Fibroblast of skin of left quadriceps (primary cell): ENCODE data around the gene LTBR.
A peak's percentile ranks its signal among the peaks of the same experiment; 100 is the strongest.

ENCODE experiments used
- DNase-seq, 2 experiments: peaks; one replicate each; pipeline ENCODE4 v3.0.0-alpha.2; 2013; ENCODE audit warnings: low read depth in 2 of 2

LTBR gene

DNA sequence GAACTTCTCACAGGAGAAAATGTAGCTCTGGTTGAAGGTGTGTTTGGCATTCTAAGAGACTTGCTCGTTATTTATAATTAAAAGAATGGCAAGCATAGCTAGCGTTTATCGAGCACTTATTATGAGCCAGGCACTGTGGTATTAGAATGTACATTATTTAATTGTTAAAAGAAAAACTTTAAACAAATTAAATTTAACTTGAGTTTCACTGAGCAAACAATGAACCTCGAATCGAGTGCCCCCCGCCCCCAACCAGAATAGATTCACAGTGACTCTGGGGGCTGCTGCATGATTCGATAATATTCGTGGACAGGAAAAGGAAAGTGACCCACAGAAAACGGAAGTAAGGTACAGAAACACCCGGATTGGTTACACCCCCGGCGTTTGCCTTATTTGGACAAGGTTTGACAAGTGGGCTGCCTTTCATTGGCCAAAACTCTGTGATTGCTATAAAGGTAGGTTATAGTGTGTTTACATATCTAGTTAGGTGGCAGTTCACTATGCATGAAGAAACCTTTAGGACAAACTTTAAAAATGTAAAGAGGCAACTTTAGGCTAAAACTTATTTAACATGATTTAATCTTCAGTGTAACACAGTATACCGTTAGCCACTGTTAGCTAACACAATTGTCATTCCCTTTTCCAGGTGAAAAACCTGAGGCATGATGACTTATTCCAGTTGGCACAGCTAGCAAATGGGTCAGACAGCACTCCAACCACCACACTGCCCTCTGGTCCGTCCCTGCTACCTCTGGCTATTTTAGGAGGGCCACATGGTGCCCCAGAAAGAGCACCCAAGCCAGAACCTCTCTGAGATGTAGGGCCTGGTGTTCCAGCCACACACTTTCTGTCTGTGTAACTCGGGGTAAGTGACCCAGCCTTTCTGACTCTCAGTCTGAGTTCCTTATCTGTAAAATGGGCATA lies 15.7 kb upstream of the LTBR start:
- no peak for DNase-seq

DNA sequence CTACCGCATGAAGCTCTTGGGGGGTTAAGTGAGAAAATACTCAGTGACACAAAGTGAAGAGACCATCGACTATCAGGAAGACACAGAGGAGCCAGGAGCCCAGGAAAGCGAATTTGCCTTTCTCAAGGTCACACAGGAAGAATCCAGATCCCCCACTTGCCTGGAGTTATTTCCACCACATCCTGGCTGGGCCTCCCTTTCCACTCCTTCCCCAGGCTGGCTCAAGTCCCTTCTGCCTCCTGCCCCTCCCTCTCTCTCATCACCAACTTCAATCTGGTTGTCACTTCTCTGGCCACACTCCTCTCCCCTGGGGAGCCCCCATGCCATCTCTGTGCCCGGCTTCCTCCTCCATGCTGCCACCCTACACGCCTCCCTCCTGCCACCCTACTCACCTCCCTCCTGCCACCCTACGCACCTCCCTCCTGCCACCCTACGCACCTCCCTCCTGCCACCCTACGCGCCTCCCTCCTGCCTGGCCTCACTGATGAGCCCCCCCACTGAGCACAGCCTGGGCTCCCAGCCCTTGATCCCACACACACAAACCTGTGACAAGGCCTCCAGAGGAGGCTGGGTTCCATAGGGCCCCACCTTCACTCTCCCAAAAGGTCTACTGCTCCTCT lies 14.9 kb upstream of the LTBR start:
- no peak for DNase-seq

DNA sequence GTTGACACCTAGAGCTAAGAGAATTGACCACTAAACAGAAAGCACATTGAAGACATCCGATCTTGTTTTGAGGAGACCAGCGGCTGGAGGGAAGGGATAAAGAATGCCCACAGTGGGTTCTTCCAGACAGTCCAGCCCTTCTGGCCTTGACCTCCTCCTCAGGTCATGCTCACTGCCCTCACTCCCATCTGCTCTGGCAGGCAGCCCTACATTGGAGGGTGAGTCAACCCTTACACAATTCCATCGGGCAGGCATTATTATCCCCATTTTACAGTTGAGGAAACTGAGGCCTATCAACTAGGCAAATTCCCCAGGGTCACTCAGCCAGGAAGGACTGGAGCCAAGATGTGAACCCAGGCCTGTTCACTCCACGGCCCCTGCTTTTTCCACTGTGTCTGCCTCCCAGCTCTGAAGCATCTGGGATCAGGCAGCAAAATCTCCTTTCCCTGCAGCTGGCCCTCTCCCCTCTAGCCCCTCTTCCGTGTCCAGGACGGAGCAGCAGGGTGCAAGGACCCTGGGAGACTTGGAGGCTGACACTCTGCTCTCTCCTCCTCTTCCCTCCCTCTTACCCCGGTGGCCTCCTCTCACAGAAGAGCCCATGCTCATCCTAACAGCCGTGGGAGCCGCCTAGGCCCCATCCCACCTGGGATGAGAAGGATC lies 13.9 kb upstream of the LTBR start:
- no peak for DNase-seq

DNA sequence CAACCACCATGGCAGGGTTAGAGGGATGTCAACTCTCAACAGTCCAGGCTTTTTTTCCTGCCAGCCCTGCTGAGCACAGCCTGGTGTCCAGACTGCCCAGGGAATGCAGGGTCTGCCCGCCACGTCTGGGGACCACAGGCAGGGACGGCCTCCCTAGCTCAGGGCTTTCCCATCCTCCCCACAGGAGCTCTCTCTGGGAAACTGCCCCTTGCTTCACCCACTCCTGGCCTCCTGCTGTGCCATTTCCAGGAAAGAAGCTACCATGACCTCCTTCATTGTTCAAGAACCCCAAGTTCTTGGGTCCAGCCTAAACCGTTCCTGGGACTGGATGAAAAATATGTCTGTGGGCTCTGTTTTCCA lies 13.4 kb upstream of the LTBR start:
- no peak for DNase-seq

DNA sequence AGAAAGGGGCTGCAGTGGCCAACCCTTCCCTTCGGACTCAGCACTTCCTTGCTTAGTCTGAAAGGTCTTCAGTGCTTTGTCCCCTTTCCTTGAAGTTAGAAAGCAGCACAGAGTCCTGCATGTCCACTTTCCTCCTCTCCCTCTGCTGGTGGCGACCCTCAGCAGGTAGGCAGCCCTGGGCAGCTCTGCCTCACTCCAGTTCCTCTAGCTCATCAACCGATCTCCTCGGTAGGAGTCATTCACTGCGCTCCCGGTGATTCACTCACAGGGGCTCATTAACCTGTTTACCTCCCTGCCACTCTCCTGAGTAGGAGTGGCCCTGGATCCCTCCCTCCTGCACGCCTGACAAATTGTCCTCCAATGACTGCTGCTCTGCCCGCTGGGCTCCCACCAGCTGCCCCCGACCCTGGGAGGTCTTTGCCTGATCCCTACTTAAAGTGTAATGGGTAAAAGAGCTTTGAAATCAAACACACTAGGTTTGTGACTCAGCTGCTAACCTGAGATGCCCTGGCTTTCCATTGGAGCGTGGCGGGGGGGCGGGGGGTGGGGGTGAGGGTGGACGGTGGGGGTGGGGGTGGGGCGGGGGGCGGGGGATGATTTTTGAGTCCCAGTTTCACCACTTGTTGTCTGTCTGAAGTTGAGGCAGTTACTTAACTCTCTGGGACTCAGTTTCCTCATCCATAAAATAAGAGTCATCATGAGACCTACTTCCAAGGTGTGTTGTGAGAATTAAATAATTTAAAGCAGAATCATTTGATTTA lies 12.8 kb upstream of the LTBR start:
- DNase-seq: peak in 1 of 2 experiments; percentile 20

GRCh38 chr12:6372403-6373003 lies 11.5 kb upstream of the LTBR start:
- peak; percentile 85 to 86 for DNase-seq

DNA sequence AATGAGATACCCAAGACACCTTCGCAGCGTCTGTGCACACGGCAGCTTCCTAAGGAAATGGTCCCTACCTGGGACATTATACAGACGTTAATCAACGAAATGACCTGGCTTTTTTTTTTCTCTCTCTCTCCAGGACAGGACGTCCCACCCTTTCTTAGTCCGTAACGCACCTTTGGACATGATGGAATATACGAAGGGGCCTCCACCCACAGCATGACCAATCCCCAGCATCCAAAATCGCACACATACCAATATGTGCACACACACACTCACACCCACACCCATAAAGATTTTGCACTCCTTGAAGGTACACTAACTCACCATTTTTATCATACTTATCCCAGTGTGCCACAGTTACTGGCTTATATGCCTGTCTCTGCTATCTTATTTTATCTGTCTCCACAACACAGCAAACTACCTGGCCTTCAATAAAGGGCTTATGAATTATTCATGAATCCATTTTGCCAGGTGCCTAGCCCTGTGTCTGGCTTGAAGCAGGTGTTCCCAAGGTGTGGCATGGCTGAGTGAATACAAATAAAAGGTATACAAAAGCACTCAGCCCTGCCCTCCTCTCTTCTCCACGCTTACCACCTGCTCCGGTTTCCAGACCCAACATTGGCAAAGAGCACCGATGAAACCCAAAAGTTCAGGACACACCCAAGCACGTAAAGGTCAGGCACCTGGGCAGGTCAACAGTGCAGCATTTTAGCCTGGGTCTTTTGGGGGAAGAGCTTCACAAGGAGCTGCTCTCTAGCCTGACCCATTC lies 10.8 kb upstream of the LTBR start:
- no peak for DNase-seq

DNA sequence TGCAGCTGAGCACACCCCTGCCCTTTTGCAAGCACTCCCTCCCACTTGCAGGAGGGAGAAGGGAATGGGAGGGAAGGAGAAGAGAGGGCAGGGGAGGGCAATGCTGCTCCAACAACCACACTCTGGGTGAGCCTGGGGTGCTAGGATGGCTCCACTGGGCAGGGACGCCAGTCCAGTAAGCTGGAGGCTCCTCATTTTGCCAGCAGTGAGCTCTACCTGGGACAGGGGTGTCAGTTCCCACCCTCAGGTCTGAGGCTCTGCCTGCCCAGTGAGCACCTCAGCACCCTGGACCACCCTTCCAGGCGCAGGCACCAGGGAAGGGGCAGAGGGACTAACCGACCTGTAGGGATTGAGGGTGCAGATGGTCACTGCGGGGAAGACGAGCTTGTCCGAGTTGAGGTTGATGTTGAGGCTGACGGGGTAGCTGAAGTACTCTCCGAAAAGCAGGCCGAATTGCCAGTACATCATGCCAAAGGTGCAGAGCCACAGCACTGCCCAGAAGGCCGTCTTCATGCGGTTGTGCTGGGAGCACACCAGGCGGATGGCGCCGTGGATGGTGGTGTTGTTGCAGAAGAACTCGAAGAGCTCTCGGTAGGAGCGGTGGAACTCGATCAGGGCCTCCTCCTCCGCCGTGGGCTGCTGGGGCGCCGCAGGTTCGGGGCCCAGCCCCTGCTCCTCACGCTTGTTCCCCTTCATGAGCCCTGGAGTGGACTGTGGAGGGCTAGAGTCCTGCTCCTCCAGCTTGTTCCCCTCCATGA lies 9.8 kb upstream of the LTBR start:
- DNase-seq: no peak

- no peak for DNase-seq
Observed at GRCh38 chr12:6374786-6375160, 9.2 kb upstream of the LTBR start.

DNA sequence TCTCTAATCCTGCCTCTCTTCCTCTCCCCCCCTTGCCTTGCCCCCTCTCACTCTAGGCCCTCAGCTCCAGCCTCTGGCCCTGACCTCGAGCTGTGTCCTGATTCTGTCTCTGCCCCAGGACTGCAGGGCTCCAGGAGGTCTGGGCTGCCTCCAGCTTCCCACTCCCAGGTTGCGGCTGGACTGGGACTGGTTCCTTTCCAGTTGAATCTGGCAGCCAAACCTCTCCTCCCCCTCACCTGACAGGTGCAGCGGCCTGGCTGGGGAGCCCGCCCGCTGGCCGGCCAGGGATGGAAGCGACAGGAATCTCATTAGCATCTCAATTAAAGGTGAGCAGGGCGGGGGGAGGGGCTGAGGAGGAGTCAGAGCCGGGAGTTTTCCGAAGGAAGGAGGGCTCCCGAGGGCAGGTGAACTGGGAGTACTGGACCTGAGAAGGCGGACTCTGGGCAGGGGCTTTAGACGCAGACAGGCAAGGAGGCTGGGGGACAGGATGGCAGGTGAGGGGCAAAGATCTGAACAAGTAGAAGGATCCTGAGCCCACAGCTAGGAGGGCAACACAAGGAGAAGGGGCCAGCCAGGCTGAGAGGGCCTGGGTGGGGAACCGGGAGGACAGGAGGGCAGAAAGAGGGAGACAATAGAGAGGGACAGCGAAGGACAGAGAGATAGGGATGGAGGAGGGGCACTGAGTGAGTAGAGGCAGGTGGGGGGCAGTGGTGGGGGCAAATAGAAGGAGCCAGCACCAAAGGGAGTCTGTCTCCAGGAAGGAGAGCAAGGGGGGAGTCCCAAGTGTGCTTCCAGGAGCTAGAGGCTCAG lies 8.5 kb upstream of the LTBR start, which contains the start of gene SCNN1A:
Gene SCNN1A, minus strand, starts transcription at position 295 of the 810 bp plus-strand sequence. CDS start 780 bp downstream, outside the sequence.
- DNase-seq: no peak

- DNase-seq: peak in 1 of 2 experiments; percentile 18
Observed at GRCh38 chr12:6376079-6376869, 7.7 kb upstream of the LTBR start.

GRCh38 chr12:6376870-6377666 lies 6.9 kb upstream of the LTBR start:
- no peak for DNase-seq

DNA sequence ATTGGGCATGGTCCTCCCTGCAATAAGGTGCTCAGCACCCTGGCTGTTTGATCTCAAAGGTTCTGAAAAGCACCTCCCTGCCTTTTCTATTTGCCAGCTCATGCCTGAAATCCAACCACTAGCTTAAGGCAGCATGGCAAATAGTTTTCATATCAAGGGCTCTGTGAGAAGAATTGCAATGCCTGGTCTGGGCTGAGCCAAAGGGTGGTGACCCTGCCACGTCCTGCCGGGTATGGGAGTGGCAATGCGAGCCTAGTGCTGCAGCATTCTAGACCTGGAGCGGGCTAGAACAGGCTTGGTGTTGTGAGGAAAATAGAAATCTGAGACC lies 6.3 kb upstream of the LTBR start:
- no peak for DNase-seq

- DNase-seq: no peak
Observed at GRCh38 chr12:6378709-6379472, 5.1 kb upstream of the LTBR start.

GRCh38 chr12:6380141-6381121 lies 3.5 kb upstream of the LTBR start:
- no peak for DNase-seq

DNA sequence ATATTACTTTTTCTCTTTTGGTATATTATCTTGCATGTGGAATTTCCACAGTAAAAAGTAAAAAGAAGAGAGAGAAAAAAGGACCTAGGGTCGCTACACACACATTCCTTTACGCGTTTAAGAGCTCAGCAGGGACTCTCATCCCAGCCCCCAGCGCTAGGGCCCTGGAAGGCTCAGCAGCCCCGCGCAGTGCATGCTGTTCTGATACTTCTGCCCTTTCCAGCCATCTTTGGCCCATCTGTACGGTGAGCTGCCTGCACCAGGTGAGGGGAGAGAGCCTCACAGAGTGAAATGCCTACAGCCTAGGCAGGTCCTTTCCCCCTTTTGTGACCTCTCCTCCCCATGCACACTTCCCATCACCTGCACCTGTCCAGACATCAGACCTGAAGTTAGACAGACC lies 1.6 kb upstream of the LTBR start:
- no peak for DNase-seq
